Stimulated activated CD8-positive, alpha-beta memory T cell treated with anti-CD3 and anti-CD28 coated beads, Interleukin-4, amount 100 ng/mL, for 4 hours (primary cell): ENCODE measurements around the gene SYCE3.
"Not testable (repeated sequence)": the region's sequence is repeated elsewhere in the genome, so short reads cannot be mapped to it uniquely, and the experiment has no call there.

Source experiments
- DNase-seq, 2 donors: peaks; one replicate each; pipeline ENCODE4 v3.0.0-alpha.2; 2020; ENCODE audit warnings: low read depth in 2 of 2, low spot score in 1 of 2

SYCE3 gene

DNA sequence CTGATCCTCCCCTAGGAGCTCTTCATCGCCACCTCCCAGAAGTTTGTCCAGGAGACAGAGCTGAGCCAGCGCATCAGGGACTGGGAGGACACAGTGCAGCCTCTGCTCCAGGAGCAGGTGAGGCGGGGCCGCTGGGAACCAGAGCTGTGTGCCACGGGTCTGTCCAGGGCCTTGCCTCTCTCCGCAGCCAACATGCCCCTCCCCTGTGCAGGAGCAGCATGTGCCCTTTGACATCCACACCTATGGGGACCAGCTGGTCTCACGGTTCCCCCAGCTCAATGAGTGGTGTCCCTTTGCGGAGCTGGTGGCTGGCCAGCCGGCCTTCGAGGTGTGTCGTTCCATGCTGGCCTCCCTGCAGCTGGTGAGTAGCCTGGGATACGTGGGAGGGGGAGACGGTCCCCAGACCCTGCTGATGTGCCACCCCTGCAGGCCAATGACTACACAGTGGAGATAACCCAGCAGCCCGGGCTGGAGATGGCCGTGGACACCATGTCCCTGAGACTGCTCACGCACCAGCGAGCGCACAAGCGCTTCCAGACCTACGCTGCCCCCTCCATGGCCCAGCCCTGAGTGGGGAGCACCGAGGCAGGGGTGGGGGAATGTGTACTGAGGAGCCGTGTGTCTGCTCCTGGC, 39.8 kb downstream of the SYCE3 start:
- no peak for DNase-seq

DNA sequence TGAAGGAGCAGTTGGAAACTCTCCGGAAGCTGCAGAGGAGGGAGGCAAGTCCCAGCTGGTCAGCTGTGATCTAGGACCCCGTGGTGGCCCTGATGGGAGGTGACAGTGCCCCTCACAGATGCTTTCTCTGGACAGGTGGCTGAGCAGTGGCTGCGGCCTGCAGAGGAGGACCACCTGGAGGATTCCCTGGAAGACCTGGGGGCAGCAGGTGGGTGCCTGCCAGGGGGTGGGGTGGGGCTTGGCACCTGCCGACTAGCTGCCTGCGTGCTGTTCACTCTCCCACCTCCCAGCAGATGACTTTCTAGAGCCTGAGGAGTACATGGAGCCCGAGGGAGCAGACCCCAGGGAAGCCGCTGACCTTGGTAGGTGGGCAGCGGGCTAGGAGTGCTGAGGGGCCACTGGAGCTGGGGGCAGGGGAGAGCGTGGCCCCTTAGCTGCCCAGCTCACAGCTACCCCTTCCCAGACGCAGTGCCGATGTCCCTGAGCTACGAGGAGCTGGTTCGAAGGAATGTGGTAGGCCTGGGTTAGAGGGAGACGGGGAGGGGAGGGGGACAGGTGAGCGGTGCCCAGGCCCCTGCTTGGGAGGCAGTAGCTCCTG, 40.4 kb downstream of the SYCE3 start:
- DNase-seq = no peak

DNA sequence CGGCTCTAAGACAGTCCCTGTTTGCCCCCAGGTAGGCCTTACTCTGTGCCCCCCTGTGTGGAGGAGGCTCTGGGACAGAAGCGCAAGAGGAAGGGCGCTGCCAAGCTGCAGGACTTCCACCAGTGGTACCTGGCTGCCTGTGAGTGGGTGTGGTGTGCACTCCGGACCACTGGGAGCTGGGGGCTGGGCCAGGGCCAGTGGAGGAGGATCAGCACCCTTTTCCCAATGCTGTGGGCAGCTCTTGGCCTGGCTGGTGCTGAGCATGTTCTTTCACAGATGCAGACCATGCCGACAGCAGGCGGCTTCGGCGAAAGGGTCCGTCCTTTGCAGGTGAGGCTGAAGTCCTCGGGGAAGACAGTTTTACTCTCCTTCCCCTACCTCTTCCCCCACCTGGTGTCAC, 41.0 kb downstream of the SYCE3 start:
- DNase-seq = no peak

DNA sequence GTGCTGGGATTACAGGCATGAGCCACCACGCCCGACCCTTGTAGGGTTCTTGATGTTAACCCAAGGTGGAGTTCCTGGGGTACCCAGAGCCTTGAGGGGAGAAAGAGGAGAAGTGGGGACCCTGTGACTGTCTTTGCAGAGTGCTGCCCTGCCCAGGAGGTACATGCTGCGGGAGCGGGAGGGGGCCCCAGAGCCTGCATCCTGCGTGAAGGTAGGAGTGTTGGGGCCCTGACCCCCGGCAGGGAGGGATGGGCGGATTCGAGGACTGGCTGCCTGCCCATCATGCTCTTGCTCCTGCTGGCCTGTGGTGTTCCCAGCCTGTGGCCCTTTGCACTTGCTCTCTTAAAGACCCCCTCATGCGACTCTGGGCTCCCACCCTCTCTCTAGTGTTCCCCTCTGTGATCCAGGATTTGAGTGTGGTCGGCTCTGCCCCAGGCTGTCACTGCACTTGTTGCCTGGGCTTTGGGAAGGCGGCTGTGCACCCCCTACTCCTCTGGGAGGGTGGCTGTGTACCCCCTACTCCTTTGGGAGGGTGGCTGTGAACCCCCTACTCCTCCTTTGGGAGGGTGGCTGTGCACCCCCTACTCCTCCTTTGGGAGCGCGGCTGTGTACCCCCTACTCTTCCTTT, 41.8 kb downstream of the SYCE3 start:
- DNase-seq = no peak

DNA sequence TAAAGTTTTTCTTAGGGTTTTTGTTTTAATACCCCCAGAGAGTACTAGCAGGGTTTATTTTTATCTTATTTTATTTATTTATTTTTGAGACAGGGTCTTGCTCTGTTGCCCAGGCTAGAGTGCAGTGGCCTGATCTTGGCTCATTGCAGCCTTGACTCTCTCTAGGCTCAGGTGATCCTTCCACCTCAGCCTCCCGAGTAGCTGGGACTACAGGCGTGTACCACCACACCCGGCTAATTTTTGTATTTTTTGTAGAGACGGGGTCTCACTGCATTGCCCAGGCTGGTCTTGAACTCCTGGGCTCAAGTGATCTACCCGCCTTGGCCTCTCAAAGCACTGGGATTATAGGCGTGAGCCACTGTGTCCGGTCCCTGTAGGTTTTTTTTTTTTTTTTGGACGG, 42.5 kb downstream of the SYCE3 start:
- not testable (repeated sequence) for DNase-seq

DNA sequence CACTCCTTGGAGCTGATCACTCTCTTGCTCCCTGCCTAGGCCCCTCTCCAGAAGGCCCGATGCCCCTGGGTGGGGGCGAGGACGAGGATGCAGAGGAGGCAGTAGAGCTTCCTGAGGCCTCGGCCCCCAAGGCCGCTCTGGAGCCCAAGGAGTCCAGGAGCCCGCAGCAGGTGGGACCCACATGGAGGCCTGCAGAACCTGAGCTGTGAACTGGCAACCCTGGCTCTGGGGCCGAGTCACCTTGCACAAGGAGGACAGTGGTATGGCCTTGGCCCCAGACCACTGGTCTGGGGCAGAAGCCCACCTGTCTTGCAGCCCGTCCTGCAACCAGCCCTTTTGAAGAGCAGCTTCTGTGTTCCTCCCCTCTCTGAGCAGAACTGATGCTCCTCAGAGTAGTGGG, 43.6 kb downstream of the SYCE3 start:
- no peak for DNase-seq

DNA sequence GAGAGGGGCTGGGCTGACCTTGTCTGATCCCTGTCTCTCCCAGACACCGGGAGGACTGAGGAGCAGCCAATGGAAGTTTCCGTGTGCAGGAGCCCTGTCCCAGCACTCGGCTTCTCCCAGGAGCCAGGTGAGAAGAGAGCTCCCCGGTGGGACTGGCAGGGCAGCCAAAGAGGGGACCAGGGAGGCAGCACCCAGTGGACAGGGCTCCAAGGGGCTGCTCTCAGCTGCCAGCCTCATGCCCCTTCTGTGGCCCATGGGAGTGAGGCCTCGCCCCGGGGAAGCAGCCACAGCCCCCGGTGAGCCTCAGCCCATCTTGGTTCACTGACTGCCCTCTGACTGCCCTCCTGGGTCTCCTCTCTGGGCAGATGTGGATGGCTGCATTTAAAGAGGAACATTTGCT, 44.1 kb downstream of the SYCE3 start:
- no peak for DNase-seq

DNA sequence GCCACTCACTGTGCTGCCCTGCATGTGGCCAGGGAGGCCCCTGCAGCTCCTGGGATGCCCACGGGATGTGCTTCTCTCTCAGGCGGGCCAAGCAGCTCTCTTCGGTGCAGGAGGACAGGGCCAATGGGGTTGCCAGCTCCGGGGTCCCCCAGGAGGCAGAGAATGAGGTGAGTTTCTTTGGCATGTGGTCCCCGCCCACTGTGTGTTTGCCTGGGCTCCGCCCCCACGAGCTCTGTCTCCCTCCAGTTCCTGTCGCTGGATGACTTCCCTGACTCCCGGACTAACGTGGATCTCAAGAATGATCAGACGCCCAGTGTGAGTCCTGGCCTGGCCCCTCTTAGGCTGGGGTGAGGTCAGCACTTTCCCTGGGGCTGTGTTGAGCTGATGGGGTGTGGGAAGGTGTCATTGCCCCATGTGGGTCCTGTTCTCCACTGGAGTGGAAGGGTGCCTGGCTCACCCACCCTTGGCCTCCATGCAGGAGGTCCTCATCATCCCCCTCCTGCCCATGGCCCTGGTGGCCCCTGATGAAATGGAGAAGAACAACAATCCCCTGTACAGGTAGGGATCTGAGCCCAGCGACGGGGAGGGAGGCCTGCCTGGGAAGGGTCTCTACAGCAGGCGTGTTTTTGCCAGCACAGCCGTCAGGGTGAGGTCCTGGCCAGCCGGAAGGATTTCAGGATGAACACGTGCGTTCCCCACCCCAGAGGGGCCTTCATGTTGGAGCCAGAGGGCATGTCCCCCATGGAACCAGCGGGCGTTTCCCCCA, 45.0 kb downstream of the SYCE3 start:
- DNase-seq = no peak

DNA sequence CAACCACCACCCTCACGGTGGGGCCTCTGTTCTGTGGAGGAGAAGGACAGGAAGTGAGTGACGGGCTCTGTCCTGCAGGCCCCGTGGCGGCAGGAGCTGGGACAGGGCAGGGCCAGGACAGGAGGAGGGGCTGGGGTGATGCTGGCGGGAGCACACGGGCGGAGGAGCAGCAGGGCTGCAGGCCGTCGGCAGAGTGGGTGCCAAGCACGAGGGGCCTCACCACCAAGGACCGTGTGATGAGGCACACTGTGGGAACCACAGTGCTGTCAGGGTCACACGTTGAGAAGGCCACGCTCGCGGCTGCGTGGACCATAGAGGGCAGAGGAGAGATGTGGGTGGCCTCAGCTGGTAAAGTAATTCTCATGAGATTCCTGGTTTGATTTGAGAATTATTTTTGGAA, 45.8 kb downstream of the SYCE3 start:
- no peak for DNase-seq

DNA sequence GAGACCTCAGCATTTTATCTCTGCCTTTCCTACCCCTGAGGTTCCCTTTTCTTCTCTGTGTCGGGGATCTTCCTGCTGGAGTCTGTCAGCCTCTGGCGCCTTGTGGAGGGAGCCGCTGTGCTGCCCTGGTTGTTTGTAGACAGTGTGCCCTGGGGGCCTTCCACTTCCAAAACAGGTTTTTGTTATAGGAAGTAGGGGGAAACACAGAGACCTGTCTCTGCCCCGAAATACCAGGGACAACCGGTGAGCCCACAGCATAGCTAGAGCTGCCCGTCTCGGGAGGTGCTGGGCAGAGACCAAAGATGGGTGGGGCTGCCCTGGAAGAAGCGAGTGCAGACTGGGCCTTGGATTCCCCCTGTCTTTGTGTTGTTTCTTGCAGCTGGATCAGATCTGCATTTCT, 46.7 kb downstream of the SYCE3 start:
- no peak for DNase-seq

DNA sequence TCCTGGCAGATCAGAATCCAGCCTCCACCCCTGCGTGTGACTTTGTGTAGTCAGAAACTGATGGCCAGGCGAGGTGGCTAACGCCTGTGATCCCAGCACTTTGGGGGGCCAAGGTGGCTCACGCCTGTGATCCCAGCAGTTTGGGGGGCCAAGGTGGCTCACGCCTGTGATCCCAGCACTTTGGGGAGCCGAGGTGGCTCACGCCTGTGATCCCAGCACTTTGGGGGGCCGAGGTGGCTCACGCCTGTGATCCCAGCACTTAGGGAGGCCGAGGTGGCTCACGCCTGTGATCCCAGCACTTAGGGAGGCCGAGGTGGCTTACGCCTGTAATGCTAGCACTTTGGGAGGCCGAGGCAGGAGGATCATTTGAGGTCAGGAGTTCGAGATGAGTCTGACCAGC, 49.5 kb downstream of the SYCE3 start:
- no peak for DNase-seq

DNA sequence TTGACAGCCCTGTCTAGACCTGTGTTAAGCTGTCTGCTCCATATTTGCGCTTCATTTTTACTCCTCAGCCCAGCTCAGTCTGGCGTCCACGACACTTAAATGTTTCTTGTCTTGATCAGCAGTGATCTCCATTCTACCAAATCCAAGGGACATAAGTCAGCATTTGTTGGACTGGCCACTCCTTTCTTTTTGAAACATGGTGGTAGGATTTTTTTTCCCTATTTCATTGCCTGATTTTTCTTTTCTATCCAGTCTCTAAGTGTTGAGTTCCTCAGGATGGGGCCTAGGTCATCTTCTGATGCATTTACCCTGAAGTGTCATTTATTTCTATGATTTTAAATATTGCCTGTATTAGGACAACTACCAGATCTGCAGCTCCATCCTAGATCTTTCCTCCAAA, 53.8 kb downstream of the SYCE3 start:
- DNase-seq = no peak

DNA sequence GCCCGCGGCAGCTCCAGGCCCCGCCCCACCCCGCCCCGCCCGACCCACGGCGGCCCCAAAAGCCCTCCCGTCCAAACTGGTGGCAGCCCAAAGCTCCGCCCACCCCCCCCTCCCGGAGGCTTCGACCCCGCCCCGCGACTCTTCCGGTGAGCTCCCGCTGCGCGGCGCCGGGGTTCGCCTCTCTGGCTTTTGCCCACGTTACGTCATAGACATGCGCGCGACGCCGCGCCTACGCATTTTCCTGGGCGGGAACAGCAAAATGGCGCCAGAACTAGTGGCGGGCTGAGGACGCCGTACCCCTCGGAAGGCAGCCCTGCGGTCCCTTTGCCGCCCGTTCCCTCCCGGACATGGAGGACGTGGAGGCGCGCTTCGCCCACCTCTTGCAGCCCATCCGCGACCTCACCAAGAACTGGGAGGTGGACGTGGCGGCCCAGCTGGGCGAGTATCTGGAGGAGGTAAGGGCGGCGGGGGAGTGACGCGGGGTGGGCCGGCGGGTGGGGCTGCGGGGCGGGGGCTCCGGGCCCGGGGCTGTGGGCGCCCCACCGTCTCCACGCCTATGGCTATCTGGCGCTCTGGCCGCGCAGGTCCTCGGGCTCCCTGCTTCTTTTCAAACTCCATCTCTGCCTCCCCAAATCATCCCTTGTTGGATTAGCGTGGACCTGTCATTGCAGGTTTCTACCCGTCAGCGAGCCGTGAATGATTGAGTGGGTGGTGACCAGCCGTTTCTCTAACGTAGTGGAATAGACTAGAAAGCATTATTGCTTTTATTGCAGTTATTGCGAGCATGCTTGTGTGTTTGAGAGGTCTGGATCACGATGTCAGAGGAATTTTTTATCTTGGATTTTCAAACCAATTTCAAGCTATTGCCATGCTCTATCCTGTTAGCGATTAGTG, 54.5 kb downstream of the SYCE3 start, which contains the start of gene NCAPH2:
NCAPH2 (plus strand) TSS at position 234 of the 894 bp plus-strand sequence; CDS start at position 348, 114 bp downstream.
- peak; percentile 96 to 97 for DNase-seq

DNA sequence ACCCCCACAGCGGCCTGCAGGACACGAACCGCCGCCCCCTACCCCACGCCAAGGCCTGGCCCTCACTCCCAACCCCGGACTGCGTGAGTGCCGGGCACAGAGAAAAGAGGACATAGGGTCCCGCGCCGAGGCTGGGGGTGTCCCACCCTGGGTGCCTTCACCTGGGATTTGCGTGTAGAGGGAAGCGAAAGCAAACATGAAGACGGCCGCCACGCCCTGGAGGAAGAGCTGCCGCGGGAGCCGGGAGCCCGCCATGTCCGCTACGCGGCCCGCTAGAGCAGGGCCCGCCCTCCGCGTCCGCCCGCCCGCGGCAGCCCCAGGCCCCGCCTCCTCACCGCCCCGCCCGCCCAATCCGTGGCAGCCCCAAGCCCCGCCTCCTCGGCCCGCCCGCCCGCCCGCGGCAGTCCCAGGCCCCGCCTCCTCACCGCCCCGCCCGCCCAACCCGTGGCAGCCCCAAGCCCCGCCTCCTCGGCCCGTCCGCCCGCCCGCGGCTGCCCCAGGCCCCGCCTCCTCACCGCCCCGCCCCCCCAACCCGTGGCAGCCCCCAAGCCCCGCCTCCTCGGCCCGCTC, 55.2 kb downstream of the SYCE3 start, which contains the start of gene LMF2:
LMF2 (minus strand) TSS at position 282 of the 570 bp plus-strand sequence; CDS start at position 255, 27 bp downstream.
- DNase-seq = peak; percentile 79 to 87

DNA sequence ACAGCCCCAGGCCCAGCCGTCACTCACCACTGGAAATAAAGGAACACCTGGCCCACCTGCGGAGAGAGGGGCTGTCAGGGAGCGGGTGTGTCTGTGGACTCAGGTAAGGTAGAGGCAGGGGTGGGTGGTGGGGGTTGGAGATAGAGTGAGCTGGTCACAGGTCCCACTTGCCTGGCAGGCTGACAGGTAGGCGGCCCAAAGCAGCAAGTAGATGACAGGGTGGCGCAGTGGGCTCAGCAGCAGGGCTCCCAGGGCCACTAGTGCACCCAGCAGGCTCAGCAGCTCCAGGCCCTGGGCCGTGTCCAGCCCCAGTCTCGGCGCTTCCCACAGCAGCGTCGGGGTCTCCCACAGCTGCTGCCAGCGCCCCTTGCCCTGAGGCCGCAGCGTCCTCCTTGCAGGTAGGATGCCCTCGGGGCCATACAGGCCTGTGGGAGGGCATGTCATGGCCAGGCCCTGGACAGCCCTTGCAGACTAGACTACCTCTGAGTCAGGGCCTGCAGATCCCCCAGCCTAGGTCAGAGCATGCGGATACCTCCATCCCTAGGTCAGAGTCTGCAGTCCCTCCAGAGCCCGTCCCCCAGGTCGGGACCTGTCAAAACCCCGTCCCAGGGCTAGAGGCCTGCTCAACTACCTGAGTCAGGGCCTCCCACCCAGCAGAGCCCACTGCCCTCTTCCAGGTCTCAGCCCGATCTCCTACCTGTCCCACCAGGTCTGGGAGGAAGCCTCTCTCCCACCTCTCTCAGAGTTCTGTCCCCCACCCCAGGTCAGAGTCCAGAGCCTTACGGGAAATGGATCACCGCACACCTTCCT, 55.9 kb downstream of the SYCE3 start:
- DNase-seq = no peak

DNA sequence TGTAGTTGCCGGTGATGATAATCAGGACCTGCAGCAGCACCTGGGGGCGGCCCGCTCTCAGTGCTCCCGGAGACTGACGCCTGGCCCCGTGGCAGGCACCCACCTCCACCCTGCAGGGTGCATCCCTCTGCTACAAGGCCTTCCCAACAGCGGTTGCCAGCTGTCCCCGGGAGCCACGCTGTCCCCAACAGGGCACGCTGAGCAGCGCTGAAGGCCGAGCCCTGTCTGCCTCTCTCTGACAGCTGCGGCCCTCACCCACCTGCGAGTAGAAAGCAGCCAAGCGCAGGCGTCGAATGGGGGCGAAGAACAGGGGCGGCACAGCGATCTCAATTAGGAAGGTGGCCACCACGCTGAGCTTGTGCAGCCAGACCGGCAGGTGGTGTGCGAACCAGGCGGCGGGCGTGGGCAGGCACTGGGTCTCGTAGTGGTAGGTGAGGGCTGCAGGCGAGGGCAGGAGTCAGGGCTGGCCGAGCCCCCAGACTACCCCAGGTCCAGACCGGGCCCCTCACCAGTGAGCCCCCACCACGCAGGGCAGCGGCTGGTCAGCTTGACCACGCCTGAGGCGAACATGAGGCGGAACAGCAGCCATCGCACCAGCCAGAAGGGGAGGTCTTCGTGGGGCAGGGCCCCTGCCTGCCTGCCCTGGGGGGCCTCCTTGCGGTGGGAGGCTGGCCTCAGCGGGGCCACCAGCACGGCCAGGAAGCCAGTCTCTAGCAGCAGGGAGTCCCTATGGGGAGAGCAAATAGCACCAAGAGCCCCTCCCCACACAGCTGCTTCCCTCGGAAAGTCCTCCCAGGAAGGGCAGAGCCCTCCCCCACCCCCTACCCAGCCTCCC, 56.7 kb downstream of the SYCE3 start:
- DNase-seq = no peak

DNA sequence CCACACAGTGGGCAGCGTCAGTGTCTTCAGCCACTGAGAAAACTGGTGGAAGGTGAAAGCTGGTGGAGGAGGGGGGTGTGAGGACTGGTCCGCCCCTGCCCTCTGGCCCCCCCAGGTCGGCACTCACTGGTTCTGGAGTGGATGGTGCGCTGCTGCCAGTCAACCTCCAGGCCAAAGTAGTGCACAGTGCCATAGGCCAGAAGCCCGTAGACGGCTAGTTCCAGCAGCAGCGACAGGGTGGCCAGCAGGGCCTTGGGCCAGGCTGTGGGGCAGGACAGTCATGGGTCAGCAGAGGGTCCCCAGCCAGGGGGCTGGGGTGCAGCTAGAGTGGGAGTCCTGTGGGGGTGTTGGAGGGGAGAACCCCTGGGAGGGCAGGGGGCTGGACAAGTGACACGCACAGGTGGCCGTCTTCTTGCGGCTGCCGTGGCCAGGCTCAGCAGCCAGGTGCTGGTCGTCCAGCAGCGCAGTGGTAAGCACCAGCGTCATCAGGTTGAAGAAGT, 57.4 kb downstream of the SYCE3 start:
- no peak for DNase-seq

DNA sequence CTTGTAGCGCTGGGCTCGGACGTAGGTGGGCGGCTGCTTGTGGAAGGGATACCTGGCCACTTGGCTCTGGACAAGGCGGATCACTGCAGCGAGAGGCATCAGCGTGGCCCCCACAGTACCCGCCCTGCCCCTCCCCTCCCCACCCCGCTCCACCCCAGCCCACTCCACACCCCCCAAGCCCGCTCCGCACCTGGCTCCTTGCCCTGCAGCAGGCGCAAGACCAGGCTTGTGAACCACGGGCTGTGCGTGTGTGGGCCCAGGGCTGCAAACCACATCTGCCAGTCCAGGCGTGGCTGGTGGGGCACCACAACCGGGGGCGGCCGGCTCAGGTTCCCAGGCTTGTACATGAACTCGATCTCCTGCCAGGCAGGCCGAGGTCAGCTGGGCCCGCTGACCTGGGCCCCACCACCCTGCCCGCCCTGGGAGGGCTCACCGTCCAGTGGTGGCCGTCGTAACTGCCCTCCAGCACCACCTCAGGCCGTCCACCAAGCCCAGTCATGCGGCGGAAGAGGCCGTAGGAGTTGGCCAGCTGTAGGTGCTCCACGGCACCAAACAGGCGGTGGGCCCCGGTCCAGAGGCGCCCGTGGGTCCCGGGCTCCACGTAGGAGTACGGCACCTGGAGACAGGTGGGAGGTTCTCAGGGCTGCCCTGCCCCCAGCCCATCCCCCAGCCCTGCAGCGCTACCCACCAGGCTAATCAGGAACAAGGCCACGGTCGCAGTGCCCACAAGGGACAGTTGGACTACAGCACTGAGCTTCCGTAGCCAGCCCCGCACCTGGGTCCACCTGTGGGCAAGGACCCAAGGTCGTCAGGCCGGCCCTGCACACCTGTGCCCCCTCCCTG, 58.1 kb downstream of the SYCE3 start:
- DNase-seq = no peak
